ENCODE data around the gene MED26.

Gene MED26

GRCh38 chr19:16581145-16581970 is 46.6 kb downstream of the MED26 start:
- H2AFZ ChIP-seq (ENCODE audit: low read depth, low read length): no peak overlapping the region
- peaks cover 26% of the 10 kb centered on the region for H3K36me3 ChIP-seq (ENCODE audit: insufficient read depth, low read length)
- H3K4me1 ChIP-seq (ENCODE audit: insufficient read depth, low read length): peaks cover 26% of the 10 kb centered on the region
- H3K27me3 ChIP-seq (ENCODE audit: insufficient read depth, low read length): no peaks in the 10 kb centered on the region
- H3K9me3 ChIP-seq (ENCODE audit: low read length): no peaks in the 10 kb centered on the region
- no peak overlapping the region for H3K4me3 ChIP-seq (ENCODE audit: low read length)

GRCh38 chr19:16579381-16579780 is 48.6 kb downstream of the MED26 start:
- H3K9me3 ChIP-seq (ENCODE audit: low read length): no peaks in the 10 kb centered on the region
- H3K4me3 ChIP-seq (ENCODE audit: low read length): no peak overlapping the region
- H3K36me3 ChIP-seq (ENCODE audit: insufficient read depth, low read length): peaks cover 39% of the 10 kb centered on the region
- H2AFZ ChIP-seq (ENCODE audit: low read depth, low read length): no peak overlapping the region
- H3K4me1 ChIP-seq (ENCODE audit: insufficient read depth, low read length): peaks cover 9% of the 10 kb centered on the region
- no peaks in the 10 kb centered on the region for H3K27me3 ChIP-seq (ENCODE audit: insufficient read depth, low read length)

- no peak overlapping the region for H2AFZ ChIP-seq (ENCODE audit: low read depth, low read length)
- H3K27me3 ChIP-seq (ENCODE audit: insufficient read depth, low read length): no peaks in the 10 kb centered on the region
- H3K4me1 ChIP-seq (ENCODE audit: insufficient read depth, low read length): peaks cover 14% of the 10 kb centered on the region
- no peaks in the 10 kb centered on the region for H3K9me3 ChIP-seq (ENCODE audit: low read length)
- H3K4me3 ChIP-seq (ENCODE audit: low read length): no peak overlapping the region
- H3K36me3 ChIP-seq (ENCODE audit: insufficient read depth, low read length): peaks cover 43% of the 10 kb centered on the region
Observed at GRCh38 chr19:16577531-16577985, 50.4 kb downstream of the MED26 start.

- Histone ChIP-seq H3K36me3 (ENCODE audit: insufficient read depth, low read length) (peaks cover 43% of the 10 kb centered on the region), H3K4me1 (ENCODE audit: insufficient read depth, low read length) (peaks cover 14% of the 10 kb centered on the region), H3K27me3 (ENCODE audit: insufficient read depth, low read length) (no peaks in the 10 kb centered on the region), H2AFZ (ENCODE audit: low read depth, low read length) (no peak overlapping the region), H3K4me3 (ENCODE audit: low read length) (no peak overlapping the region), H3K9me3 (ENCODE audit: low read length) (no peaks in the 10 kb centered on the region)
Observed at GRCh38 chr19:16576690-16577530, 51.1 kb downstream of the MED26 start.

GRCh38 chr19:16575861-16576689 is 51.9 kb downstream of the MED26 start:
- H3K9me3 ChIP-seq (ENCODE audit: low read length): no peaks in the 10 kb centered on the region
- H3K4me1 ChIP-seq (ENCODE audit: insufficient read depth, low read length): peaks cover 19% of the 10 kb centered on the region
- H3K27me3 ChIP-seq (ENCODE audit: insufficient read depth, low read length): no peaks in the 10 kb centered on the region
- no peak overlapping the region for H2AFZ ChIP-seq (ENCODE audit: low read depth, low read length)
- peaks cover 43% of the 10 kb centered on the region for H3K36me3 ChIP-seq (ENCODE audit: insufficient read depth, low read length)
- no peak overlapping the region for H3K4me3 ChIP-seq (ENCODE audit: low read length)

- Histone ChIP-seq H3K4me3 (ENCODE audit: low read length) (no peak overlapping the region), H2AFZ (ENCODE audit: low read depth, low read length) (no peak overlapping the region), H3K36me3 (ENCODE audit: insufficient read depth, low read length) (peaks cover 43% of the 10 kb centered on the region), H3K9me3 (ENCODE audit: low read length) (no peaks in the 10 kb centered on the region), H3K27me3 (ENCODE audit: insufficient read depth, low read length) (no peaks in the 10 kb centered on the region), H3K4me1 (ENCODE audit: insufficient read depth, low read length) (peaks cover 19% of the 10 kb centered on the region)
Observed at GRCh38 chr19:16575282-16575681, 52.7 kb downstream of the MED26 start.

GRCh38 chr19:16573925-16574324 is 54.1 kb downstream of the MED26 start:
- Histone ChIP-seq H3K9me3 (ENCODE audit: low read length) (no peaks in the 10 kb centered on the region), H3K27me3 (ENCODE audit: insufficient read depth, low read length) (no peaks in the 10 kb centered on the region), H3K36me3 (ENCODE audit: insufficient read depth, low read length) (peaks cover 42% of the 10 kb centered on the region), H3K4me3 (ENCODE audit: low read length) (peak overlapping the region; percentile 60), H3K4me1 (ENCODE audit: insufficient read depth, low read length) (peaks cover 19% of the 10 kb centered on the region), H2AFZ (ENCODE audit: low read depth, low read length) (no peak overlapping the region)

GRCh38 chr19:16573296-16573695 is 54.7 kb downstream of the MED26 start:
- Histone ChIP-seq H3K4me3 (ENCODE audit: low read length) (peak overlapping the region; percentile 60), H3K9me3 (ENCODE audit: low read length) (no peaks in the 10 kb centered on the region), H3K36me3 (ENCODE audit: insufficient read depth, low read length) (peaks cover 38% of the 10 kb centered on the region), H3K4me1 (ENCODE audit: insufficient read depth, low read length) (peaks cover 19% of the 10 kb centered on the region), H3K27me3 (ENCODE audit: insufficient read depth, low read length) (no peaks in the 10 kb centered on the region), H2AFZ (ENCODE audit: low read depth, low read length) (no peak overlapping the region)

GRCh38 chr19:16572332-16573211 is 55.4 kb downstream of the MED26 start, which contains the start of gene SLC35E1:
Gene SLC35E1, minus strand, starts transcription at chr19:16572415. Its CDS starts 51 bp downstream, at chr19:16572364.
- Histone ChIP-seq H3K4me1 (ENCODE audit: insufficient read depth, low read length) (peaks cover 19% of the 10 kb centered on the region), H2AFZ (ENCODE audit: low read depth, low read length) (peak within 1 kb of the TSS; percentile 44), H3K9me3 (ENCODE audit: low read length) (no peaks in the 10 kb centered on the region), H3K4me3 (ENCODE audit: low read length) (peak within 1 kb of the TSS; percentile 60), H3K27me3 (ENCODE audit: insufficient read depth, low read length) (no peaks in the 10 kb centered on the region), H3K36me3 (ENCODE audit: insufficient read depth, low read length) (peaks cover 33% of the 10 kb centered on the region)

GRCh38 chr19:16571822-16572331 is 56.1 kb downstream of the MED26 start:
- H2AFZ ChIP-seq (ENCODE audit: low read depth, low read length): peak overlapping the region; percentile 44
- peaks cover 19% of the 10 kb centered on the region for H3K4me1 ChIP-seq (ENCODE audit: insufficient read depth, low read length)
- H3K9me3 ChIP-seq (ENCODE audit: low read length): no peaks in the 10 kb centered on the region
- peak overlapping the region; percentile 60 for H3K4me3 ChIP-seq (ENCODE audit: low read length)
- no peaks in the 10 kb centered on the region for H3K27me3 ChIP-seq (ENCODE audit: insufficient read depth, low read length)
- H3K36me3 ChIP-seq (ENCODE audit: insufficient read depth, low read length): peaks cover 35% of the 10 kb centered on the region

- peaks cover 19% of the 10 kb centered on the region for H3K4me1 ChIP-seq (ENCODE audit: insufficient read depth, low read length)
- H3K4me3 ChIP-seq (ENCODE audit: low read length): peak overlapping the region; percentile 60
- peaks cover 36% of the 10 kb centered on the region for H3K36me3 ChIP-seq (ENCODE audit: insufficient read depth, low read length)
- no peaks in the 10 kb centered on the region for H3K9me3 ChIP-seq (ENCODE audit: low read length)
- H3K27me3 ChIP-seq (ENCODE audit: insufficient read depth, low read length): no peaks in the 10 kb centered on the region
- H2AFZ ChIP-seq (ENCODE audit: low read depth, low read length): no peak overlapping the region
Observed at GRCh38 chr19:16571283-16571682, 56.7 kb downstream of the MED26 start.

Data from neuron (in vitro differentiated cells).